Measurements from ENCODE around the gene HECTD2.
"Not testable (repeated sequence)": the region's sequence is repeated elsewhere in the genome, so short reads cannot be mapped to it uniquely, and the experiment has no call there.

Gene HECTD2

GRCh38 chr10:91412354-91413087 lies 2.4 kb downstream of the HECTD2 start:
- DNase-seq: no peak

GRCh38 chr10:91415816-91416215 lies 5.7 kb downstream of the HECTD2 start:
- DNase-seq: peak; percentile 10

GRCh38 chr10:91416339-91416855 lies 6.3 kb downstream of the HECTD2 start:
- no peak for DNase-seq

GRCh38 chr10:91418416-91418815 lies 8.3 kb downstream of the HECTD2 start:
- DNase-seq: no peak

GRCh38 chr10:91420868-91421267 lies 10.7 kb downstream of the HECTD2 start:
- peak; percentile 74 for DNase-seq

GRCh38 chr10:91422915-91423314 lies 12.8 kb downstream of the HECTD2 start:
- no peak for DNase-seq

GRCh38 chr10:91424016-91424415 lies 13.9 kb downstream of the HECTD2 start:
- DNase-seq: peak; percentile 37

GRCh38 chr10:91432175-91432574 lies 22.0 kb downstream of the HECTD2 start:
- DNase-seq: no peak

GRCh38 chr10:91433620-91434019 lies 23.5 kb downstream of the HECTD2 start:
- no peak for DNase-seq

- DNase-seq: peak; percentile 40
Observed at GRCh38 chr10:91434041-91434440, 23.9 kb downstream of the HECTD2 start.

- no peak for DNase-seq
Observed at GRCh38 chr10:91435241-91435640, 25.1 kb downstream of the HECTD2 start.

- DNase-seq: not testable (repeated sequence)
Observed at GRCh38 chr10:91438228-91438627, 28.1 kb downstream of the HECTD2 start.

GRCh38 chr10:91444211-91445182 lies 34.4 kb downstream of the HECTD2 start:
- DNase-seq: no peak

GRCh38 chr10:91452063-91452462 lies 41.9 kb downstream of the HECTD2 start:
- DNase-seq: no peak

GRCh38 chr10:91453535-91453934 lies 43.4 kb downstream of the HECTD2 start:
- no peak for DNase-seq

- not testable (repeated sequence) for DNase-seq
Observed at GRCh38 chr10:91455135-91455534, 45.0 kb downstream of the HECTD2 start.

GRCh38 chr10:91460681-91461080 lies 50.5 kb downstream of the HECTD2 start:
- DNase-seq: no peak

- peak; percentile 63 for DNase-seq
Observed at GRCh38 chr10:91462423-91462822, 52.3 kb downstream of the HECTD2 start.

- DNase-seq: no peak
Observed at GRCh38 chr10:91464500-91464899, 54.4 kb downstream of the HECTD2 start.

- DNase-seq: no peak
Observed at GRCh38 chr10:91465261-91465660, 55.1 kb downstream of the HECTD2 start.

GRCh38 chr10:91467114-91467513 lies 57.0 kb downstream of the HECTD2 start:
- no peak for DNase-seq

- no peak for DNase-seq
Observed at GRCh38 chr10:91471602-91472001, 61.5 kb downstream of the HECTD2 start.

- DNase-seq: no peak
Observed at GRCh38 chr10:91472911-91473310, 62.8 kb downstream of the HECTD2 start.

GRCh38 chr10:91474009-91474408 lies 63.9 kb downstream of the HECTD2 start:
- no peak for DNase-seq
